ENCODE data around the gene RNF150.
A peak's percentile ranks its signal among the peaks of the same experiment; 100 is the strongest.

GRCh38 chr4:140901736-140902336 lies 231.4 kb downstream of the RNF150 start:
- TF ChIP-seq CREB5 (CRISPR knock-in tag; IDR thresholded peaks at IDR 0.05; ENCODE audit: low read depth) (peak; percentile 68; the same call in 1 of the 2 replicates), BACH2 (CRISPR knock-in tag; IDR thresholded peaks at IDR 0.05; ENCODE audit: borderline replicate concordance) (no peak), RARB (CRISPR knock-in tag; IDR thresholded peaks at IDR 0.05) (no peak), OSR1 (CRISPR knock-in tag; IDR thresholded peaks at IDR 0.05) (no peak), GLIS3 (CRISPR knock-in tag; IDR thresholded peaks at IDR 0.05) (peak; percentile 93; the same call in 1 of the 2 replicates), PPARA (CRISPR knock-in tag; IDR thresholded peaks at IDR 0.05; ENCODE audit: borderline replicate concordance) (no peak), ZNF565 (CRISPR knock-in tag; conservative IDR thresholded peaks at IDR 0.05; ENCODE audit: low read depth) (0 out of 2 replicates have a peak, but pooled peaks have one; percentile 25), ARNTL (CRISPR knock-in tag; IDR thresholded peaks at IDR 0.05; ENCODE audit: borderline replicate concordance, low read depth) (0 out of 2 replicates have a peak, but pooled peaks have one; percentile 34), ZC3H10 (CRISPR knock-in tag; IDR thresholded peaks at IDR 0.05) (no peak), ZFP3 (CRISPR knock-in tag; IDR thresholded peaks at IDR 0.05) (0 out of 2 replicates have a peak, but pooled peaks have one; percentile 38)
- TF ChIP-seq, protein P1, sequence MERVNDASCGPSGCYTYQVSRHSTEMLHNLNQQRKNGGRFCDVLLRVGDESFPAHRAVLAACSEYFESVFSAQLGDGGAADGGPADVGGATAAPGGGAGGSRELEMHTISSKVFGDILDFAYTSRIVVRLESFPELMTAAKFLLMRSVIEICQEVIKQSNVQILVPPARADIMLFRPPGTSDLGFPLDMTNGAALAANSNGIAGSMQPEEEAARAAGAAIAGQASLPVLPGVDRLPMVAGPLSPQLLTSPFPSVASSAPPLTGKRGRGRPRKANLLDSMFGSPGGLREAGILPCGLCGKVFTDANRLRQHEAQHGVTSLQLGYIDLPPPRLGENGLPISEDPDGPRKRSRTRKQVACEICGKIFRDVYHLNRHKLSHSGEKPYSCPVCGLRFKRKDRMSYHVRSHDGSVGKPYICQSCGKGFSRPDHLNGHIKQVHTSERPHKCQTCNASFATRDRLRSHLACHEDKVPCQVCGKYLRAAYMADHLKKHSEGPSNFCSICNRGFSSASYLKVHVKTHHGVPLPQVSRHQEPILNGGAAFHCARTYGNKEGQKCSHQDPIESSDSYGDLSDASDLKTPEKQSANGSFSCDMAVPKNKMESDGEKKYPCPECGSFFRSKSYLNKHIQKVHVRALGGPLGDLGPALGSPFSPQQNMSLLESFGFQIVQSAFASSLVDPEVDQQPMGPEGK (CRISPR knock-in tag; IDR thresholded peaks at IDR 0.05; ENCODE audit: borderline replicate concordance), result 0 out of 2 replicates have a peak, but pooled peaks have one; percentile 30
- TF ChIP-seq, protein P2, sequence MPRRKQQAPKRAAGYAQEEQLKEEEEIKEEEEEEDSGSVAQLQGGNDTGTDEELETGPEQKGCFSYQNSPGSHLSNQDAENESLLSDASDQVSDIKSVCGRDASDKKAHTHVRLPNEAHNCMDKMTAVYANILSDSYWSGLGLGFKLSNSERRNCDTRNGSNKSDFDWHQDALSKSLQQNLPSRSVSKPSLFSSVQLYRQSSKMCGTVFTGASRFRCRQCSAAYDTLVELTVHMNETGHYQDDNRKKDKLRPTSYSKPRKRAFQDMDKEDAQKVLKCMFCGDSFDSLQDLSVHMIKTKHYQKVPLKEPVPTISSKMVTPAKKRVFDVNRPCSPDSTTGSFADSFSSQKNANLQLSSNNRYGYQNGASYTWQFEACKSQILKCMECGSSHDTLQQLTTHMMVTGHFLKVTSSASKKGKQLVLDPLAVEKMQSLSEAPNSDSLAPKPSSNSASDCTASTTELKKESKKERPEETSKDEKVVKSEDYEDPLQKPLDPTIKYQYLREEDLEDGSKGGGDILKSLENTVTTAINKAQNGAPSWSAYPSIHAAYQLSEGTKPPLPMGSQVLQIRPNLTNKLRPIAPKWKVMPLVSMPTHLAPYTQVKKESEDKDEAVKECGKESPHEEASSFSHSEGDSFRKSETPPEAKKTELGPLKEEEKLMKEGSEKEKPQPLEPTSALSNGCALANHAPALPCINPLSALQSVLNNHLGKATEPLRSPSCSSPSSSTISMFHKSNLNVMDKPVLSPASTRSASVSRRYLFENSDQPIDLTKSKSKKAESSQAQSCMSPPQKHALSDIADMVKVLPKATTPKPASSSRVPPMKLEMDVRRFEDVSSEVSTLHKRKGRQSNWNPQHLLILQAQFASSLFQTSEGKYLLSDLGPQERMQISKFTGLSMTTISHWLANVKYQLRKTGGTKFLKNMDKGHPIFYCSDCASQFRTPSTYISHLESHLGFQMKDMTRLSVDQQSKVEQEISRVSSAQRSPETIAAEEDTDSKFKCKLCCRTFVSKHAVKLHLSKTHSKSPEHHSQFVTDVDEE (CRISPR knock-in tag; IDR thresholded peaks at IDR 0.05), result peak; percentile 98
- TF ChIP-seq, protein P3, sequence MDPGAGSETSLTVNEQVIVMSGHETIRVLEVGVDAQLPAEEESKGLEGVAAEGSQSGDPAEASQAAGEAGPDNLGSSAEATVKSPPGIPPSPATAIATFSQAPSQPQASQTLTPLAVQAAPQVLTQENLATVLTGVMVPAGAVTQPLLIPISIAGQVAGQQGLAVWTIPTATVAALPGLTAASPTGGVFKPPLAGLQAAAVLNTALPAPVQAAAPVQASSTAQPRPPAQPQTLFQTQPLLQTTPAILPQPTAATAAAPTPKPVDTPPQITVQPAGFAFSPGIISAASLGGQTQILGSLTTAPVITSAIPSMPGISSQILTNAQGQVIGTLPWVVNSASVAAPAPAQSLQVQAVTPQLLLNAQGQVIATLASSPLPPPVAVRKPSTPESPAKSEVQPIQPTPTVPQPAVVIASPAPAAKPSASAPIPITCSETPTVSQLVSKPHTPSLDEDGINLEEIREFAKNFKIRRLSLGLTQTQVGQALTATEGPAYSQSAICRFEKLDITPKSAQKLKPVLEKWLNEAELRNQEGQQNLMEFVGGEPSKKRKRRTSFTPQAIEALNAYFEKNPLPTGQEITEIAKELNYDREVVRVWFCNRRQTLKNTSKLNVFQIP (CRISPR knock-in tag; IDR thresholded peaks at IDR 0.05; ENCODE audit: borderline replicate concordance, low read depth), result no peak

Data from SK-N-SH treated with all-trans-retinoic acid at 6 μM for 48 hours (cell line).